HepG2 (cell line): Measurements from ENCODE around the gene SMURF1.

Experiments
- CHD2 ChIP-seq: IDR thresholded peaks from 2 replicates; pipeline ENCODE4 v1.6.1; 2011; ENCODE audit warnings: low read depth, low read length, improper control_type of control experiment
- EP300 ChIP-seq, 3 experiments: sonication (generic) in 1 of 3; formaldehyde crosslinking in 1 of 3; IDR thresholded peaks; 2 replicates each; pipeline versions ENCODE4 v1.5.1 to v1.6.1; 2011 to 2020; ENCODE audit warnings: low read depth in 2 of 3, low read length in 2 of 3, borderline replicate concordance in 1 of 3, improper control_type of control experiment in 1 of 3, mild to moderate bottlenecking in 1 of 3, missing genetic modification reagents in 1 of 3, moderate library complexity in 1 of 3
- HDAC6 ChIP-seq: fragments of 200-600 bp; sonication (generic); IDR thresholded peaks from 2 replicates; pipeline ENCODE4 v1.7.0; 2017; ENCODE audit warnings: mild to moderate bottlenecking, antibody characterized with exemption, low read length, low read depth
- MAFK ChIP-seq, 2 experiments: IDR thresholded peaks in 1 of 2; conservative IDR thresholded peaks in 1 of 2; 2 replicates each; pipeline ENCODE4 v1.6.1; 2011; ENCODE audit warnings: improper control_type of control experiment in 2 of 2, low read length in 2 of 2
- SNAPC2 ChIP-seq: sonication (generic); formaldehyde crosslinking; IDR thresholded peaks from 2 replicates; pipeline ENCODE4 v1.8.1; 2022; ENCODE audit warnings: mild to moderate bottlenecking, missing genetic modification reagents
- TBL1XR1 ChIP-seq: fragments of 150-350 bp; IDR thresholded peaks from 2 replicates; pipeline ENCODE4 v1.6.1; 2014; ENCODE audit warnings: borderline replicate concordance, low read length; ENCODE audit not compliant: partially characterized antibody
- YY1 ChIP-seq: IDR thresholded peaks from 2 replicates; pipeline ENCODE4 v1.6.1; 2011; ENCODE audit warnings: low read length, low read depth, moderate library complexity, mild to moderate bottlenecking; ENCODE audit not compliant: insufficient read depth, insufficient replicate concordance
- ZNF143 ChIP-seq: sonication (generic); formaldehyde crosslinking; IDR thresholded peaks from 2 replicates; pipeline ENCODE4 v1.4.0; 2020; ENCODE audit warnings: missing genetic modification reagents
- ZNF678 ChIP-seq: sonication (generic); formaldehyde crosslinking; IDR thresholded peaks from 2 replicates; pipeline ENCODE4 v1.4.0; 2020; ENCODE audit warnings: mild to moderate bottlenecking, missing genetic modification reagents
- TF ChIP-seq, protein P1 (sequence below): IDR thresholded peaks from 2 replicates; pipeline ENCODE4 v1.6.1; 2012; ENCODE audit warnings: inconsistent platforms
- TF ChIP-seq, protein P2 (sequence below): sonication (generic); formaldehyde crosslinking; IDR thresholded peaks from 2 replicates; pipeline ENCODE4 v1.8.1; 2023; ENCODE audit warnings: mild to moderate bottlenecking, missing genetic modification reagents, borderline replicate concordance
- TF ChIP-seq, protein P3 (sequence below): sonication (generic); formaldehyde crosslinking; IDR thresholded peaks from 2 replicates; pipeline ENCODE4 v1.4.0; 2020; ENCODE audit warnings: missing genetic modification reagents

DNA sequence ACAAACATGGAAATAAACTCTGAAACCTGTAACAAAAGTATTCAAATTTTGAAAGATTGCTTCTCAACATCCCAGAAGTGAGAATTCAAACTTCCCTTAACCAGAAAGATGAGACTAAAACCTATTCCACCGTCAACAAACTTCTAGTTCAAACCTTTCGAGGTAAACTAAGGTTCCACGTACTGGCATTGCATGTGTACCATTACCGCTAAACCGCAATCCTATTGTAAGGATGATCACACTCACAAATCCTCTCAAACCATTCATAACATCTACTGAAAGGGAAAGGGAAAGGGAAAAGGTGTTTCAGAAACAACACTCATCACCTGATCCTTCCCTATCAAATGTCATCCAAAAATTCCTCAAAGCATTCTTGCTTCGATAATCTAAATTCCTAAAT, 3.1 kb downstream of the SMURF1 start:
- TF ChIP-seq HDAC6 (no peak), SNAPC2 (CRISPR knock-in tag) (no peak), EP300 (IDR thresholded peaks at IDR 0.05; ENCODE audit: low read depth in 2 of 2, low read length in 2 of 2) (no peak), EP300 (CRISPR knock-in tag; IDR thresholded peaks at IDR 0.05; ENCODE audit: borderline replicate concordance) (no peak), ZNF678 (CRISPR knock-in tag) (no peak), TBL1XR1 (no peak), MAFK (conservative IDR thresholded peaks at IDR 0.05 in 1 of 2, IDR thresholded peaks at IDR 0.05 in 1 of 2; ENCODE audit: low read length in 2 of 2) (no peak), YY1 (no peak), ZNF143 (no peak), CHD2 (no peak)
- TF ChIP-seq, protein P1, sequence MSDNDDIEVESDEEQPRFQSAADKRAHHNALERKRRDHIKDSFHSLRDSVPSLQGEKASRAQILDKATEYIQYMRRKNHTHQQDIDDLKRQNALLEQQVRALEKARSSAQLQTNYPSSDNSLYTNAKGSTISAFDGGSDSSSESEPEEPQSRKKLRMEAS: no peak
- TF ChIP-seq, protein P2, sequence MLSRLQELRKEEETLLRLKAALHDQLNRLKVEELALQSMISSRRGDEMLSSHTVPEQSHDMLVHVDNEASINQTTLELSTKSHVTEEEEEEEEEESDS (CRISPR knock-in tag): no peak
- TF ChIP-seq, protein P3, sequence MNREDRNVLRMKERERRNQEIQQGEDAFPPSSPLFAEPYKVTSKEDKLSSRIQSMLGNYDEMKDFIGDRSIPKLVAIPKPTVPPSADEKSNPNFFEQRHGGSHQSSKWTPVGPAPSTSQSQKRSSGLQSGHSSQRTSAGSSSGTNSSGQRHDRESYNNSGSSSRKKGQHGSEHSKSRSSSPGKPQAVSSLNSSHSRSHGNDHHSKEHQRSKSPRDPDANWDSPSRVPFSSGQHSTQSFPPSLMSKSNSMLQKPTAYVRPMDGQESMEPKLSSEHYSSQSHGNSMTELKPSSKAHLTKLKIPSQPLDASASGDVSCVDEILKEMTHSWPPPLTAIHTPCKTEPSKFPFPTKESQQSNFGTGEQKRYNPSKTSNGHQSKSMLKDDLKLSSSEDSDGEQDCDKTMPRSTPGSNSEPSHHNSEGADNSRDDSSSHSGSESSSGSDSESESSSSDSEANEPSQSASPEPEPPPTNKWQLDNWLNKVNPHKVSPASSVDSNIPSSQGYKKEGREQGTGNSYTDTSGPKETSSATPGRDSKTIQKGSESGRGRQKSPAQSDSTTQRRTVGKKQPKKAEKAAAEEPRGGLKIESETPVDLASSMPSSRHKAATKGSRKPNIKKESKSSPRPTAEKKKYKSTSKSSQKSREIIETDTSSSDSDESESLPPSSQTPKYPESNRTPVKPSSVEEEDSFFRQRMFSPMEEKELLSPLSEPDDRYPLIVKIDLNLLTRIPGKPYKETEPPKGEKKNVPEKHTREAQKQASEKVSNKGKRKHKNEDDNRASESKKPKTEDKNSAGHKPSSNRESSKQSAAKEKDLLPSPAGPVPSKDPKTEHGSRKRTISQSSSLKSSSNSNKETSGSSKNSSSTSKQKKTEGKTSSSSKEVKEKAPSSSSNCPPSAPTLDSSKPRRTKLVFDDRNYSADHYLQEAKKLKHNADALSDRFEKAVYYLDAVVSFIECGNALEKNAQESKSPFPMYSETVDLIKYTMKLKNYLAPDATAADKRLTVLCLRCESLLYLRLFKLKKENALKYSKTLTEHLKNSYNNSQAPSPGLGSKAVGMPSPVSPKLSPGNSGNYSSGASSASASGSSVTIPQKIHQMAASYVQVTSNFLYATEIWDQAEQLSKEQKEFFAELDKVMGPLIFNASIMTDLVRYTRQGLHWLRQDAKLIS (CRISPR knock-in tag): no peak
